Heart right ventricle (tissue), 16 donors: ENCODE measurements around the gene CHD2. TPM values are rescaled to one million over a fixed set of nuclear protein-coding genes. Genes with fewer than 3 reads are reported as not detected.
A peak's percentile ranks its signal among the peaks of the same experiment; 100 is the strongest.

Experiments used
- ATAC-seq, 8 donors: fragments of 200-7000 bp; cut with Tn5 transposase; one replicate each; pipeline ENCODE4 v1.9.1; 2020; ENCODE audit warnings: mild to moderate bottlenecking in 8 of 8, moderate library complexity in 8 of 8, moderate number of reproducible peaks in 1 of 8
- DNase-seq, 2 donors: peaks; one replicate each; pipeline ENCODE4 v3.0.0-alpha.2; 2020
- H3K27ac ChIP-seq, 10 donors: fragments of 200-600 bp; sonication (generic) in 2 of 10; one replicate each; pipeline versions ENCODE4 v1.5.0 to v1.8.0; 2020 to 2022; ENCODE audit warnings: mild to moderate bottlenecking in 3 of 10
- H3K27me3 ChIP-seq, 7 donors: fragments of 200-600 bp; one replicate each; pipeline ENCODE4 v1.8.0; 2021 to 2022; ENCODE audit warnings: mild to moderate bottlenecking in 2 of 7
- H3K36me3 ChIP-seq, 9 donors: fragments of 200-600 bp; sonication (generic) in 1 of 9; one replicate each; pipeline versions ENCODE4 v1.5.0 to v1.8.0; 2020 to 2022; ENCODE audit warnings: mild to moderate bottlenecking in 2 of 9
- H3K4me1 ChIP-seq, 9 donors: fragments of 200-600 bp; sonication (generic) in 1 of 9; one replicate each; pipeline versions ENCODE4 v1.5.0 to v1.8.0; 2020 to 2022; ENCODE audit warnings: mild to moderate bottlenecking in 4 of 9
- H3K4me3 ChIP-seq, 10 donors: fragments of 200-600 bp; sonication (generic) in 2 of 10; one replicate each; pipeline versions ENCODE4 v1.5.0 to v1.8.0; 2020 to 2022; ENCODE audit warnings: mild to moderate bottlenecking in 7 of 10, moderate library complexity in 2 of 10
- H3K9me3 ChIP-seq, 11 donors: fragments of 200-600 bp in 10 of 11; sonication (generic) in 2 of 11; one replicate each; pipeline versions ENCODE4 v1.5.0 to v1.8.0; 2013 to 2022; ENCODE audit warnings: mild to moderate bottlenecking in 2 of 11, control low read depth in 1 of 11, moderate library complexity in 1 of 11
- WGBS, 2 donors: extraction: QIAGEN DNeasy Blood & Tissue Kit; methylation state at CpG; one replicate each; pipeline ENCODE4 v1.1.7; 2013; ENCODE audit warnings: inconsistent platforms in 1 of 2; 5-methylcytosine and 5-hydroxymethylcytosine counted together
- intact Hi-C, 10 donors: fragments of 100-400 bp; cut with DNase I; formaldehyde crosslinking; loops; one replicate each; pipeline versions ENCODE4 v1.11.1 to v1.14.2; 2022
- polyA plus RNA-seq, 2 donors: library from polyadenylated mRNA; stranded (reverse); fragments of 200-250 nt; gene quantifications; one replicate each; pipeline ENCODE4 v1.2.3, GENCODE V29; 2013
- total RNA-seq, 10 donors: library from RNA; stranded (reverse); fragmentation: NEBNext Ultra II Directional in 3 of 10; extraction: Animal tissue kit (Norgen Biotek cat#: 25700) in 3 of 10; gene quantifications; one replicate each; pipeline versions ENCODE4 v1.2.1 to v1.2.4, GENCODE V29; 2021 to 2023
- TF ChIP-seq, protein P1 (sequence below), 9 donors: fragments of 200-600 bp; sonication (generic) in 2 of 9; IDR thresholded peaks; one replicate each; pipeline versions ENCODE4 v1.5.0 to v1.8.0; 2021 to 2022; ENCODE audit warnings: antibody characterized with exemption in 9 of 9, mild to moderate bottlenecking in 5 of 9, moderate library complexity in 1 of 9
- donor health status: Arrhythmogenic right ventricular cardiomyopathy.
- donor health status: ischemic (EF 13 %, LVEDD 7.1; RV severe dilation, severe dysfunction).
- donor health status: healthy with polysubstance abuse.
- donor health status: DM: no; HTN: yes; CAD: no.
- donor health status: DM: no; HTN: no; CAD: no.
- donor health status: ischemic (EF 25% LVEDD 6.9; RV normal size, moderate dysfunction).
- donor health status: ischemic (EF 25% LVEDD 5.7; RV mildly dilated, moderate dysfunction).
- donor health status: healthy.
- donor health status: DM: yes; HTN: yes; CAD: no.
- donor health status: Ischemic cardiomyopathy.
- donor health status: ischemic (EF 35%, LVEDD 5.7; RV mildly dilated, moderate dysfunction).
- donor health status: nonischemic (EF 11% LVEDD 7.7; RV severe dilation, severe dysfunction).
- donor health status: DM: yes; HTN: yes; CAD: no.
- donor health status: PGD.
- donor health status: ischemic (EF 29% LVEDD 5.4; RV normal size, mild dysfunction).
- donor health status: nonischemic (EF 23%, LVEDD 6.1; RV moderate dilation, normal function).

Gene CHD2
- total and polyA plus RNA-seq, 12 donors: 12.2 to 74.0 (median 54.6) TPM

GRCh38 chr15:92930776-92931175 is 30.7 kb downstream of the CHD2 start:
- Histone ChIP-seq H3K4me1 (peaks cover 0 to 31% (median 10%) of the 10 kb centered on the region in 9 donors), H3K27me3 (no peaks in the 10 kb centered on the region), H3K9me3 (no peaks in the 10 kb centered on the region), H3K27ac (peak overlapping the region in 2 of 10 donors; percentile 26 to 47), H3K4me3 (no peak overlapping the region), H3K36me3 (peaks cover 0 to 100% (median 51%) of the 10 kb centered on the region in 9 donors)
- intact Hi-C loops: loop anchor here in 1 of 10 donors (10.0 kb wide), 1 partner anchor 54 kb away; no protein-coding TSS in a partner anchor
- TF ChIP-seq, protein P1, sequence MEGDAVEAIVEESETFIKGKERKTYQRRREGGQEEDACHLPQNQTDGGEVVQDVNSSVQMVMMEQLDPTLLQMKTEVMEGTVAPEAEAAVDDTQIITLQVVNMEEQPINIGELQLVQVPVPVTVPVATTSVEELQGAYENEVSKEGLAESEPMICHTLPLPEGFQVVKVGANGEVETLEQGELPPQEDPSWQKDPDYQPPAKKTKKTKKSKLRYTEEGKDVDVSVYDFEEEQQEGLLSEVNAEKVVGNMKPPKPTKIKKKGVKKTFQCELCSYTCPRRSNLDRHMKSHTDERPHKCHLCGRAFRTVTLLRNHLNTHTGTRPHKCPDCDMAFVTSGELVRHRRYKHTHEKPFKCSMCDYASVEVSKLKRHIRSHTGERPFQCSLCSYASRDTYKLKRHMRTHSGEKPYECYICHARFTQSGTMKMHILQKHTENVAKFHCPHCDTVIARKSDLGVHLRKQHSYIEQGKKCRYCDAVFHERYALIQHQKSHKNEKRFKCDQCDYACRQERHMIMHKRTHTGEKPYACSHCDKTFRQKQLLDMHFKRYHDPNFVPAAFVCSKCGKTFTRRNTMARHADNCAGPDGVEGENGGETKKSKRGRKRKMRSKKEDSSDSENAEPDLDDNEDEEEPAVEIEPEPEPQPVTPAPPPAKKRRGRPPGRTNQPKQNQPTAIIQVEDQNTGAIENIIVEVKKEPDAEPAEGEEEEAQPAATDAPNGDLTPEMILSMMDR (IDR thresholded peaks at IDR 0.05): no peak
- ATAC-seq (peak in 5 of 8 donors; percentile 13 to 51 (median 32)), DNase-seq (no peak)
- 28 to 45% methylated on average over 1 of the region's 1 CpG for WGBS, 2 donors

GRCh38 chr15:92932946-92933649 is 33.0 kb downstream of the CHD2 start:
- TF ChIP-seq, protein P1 (IDR thresholded peaks at IDR 0.05): no peak
- intact Hi-C loops: loop anchor here in 1 of 10 donors (10.0 kb wide), 1 partner anchor 52 kb away; no protein-coding TSS in a partner anchor
- peaks cover 0 to 100% (median 45%) of the 10 kb centered on the region in 9 donors for H3K36me3 ChIP-seq
- peak overlapping the region in 1 of 10 donors; percentile 24 for H3K27ac ChIP-seq
- no peaks in the 10 kb centered on the region for H3K9me3 ChIP-seq
- no peak for ATAC-seq
- peaks cover 0 to 41% (median 14%) of the 10 kb centered on the region in 9 donors for H3K4me1 ChIP-seq
- WGBS, 2 donors: 94% methylated on average over 8 of the region's 8 CpGs
- H3K4me3 ChIP-seq: no peak overlapping the region
- DNase-seq: no peak
- H3K27me3 ChIP-seq: no peaks in the 10 kb centered on the region

DNA sequence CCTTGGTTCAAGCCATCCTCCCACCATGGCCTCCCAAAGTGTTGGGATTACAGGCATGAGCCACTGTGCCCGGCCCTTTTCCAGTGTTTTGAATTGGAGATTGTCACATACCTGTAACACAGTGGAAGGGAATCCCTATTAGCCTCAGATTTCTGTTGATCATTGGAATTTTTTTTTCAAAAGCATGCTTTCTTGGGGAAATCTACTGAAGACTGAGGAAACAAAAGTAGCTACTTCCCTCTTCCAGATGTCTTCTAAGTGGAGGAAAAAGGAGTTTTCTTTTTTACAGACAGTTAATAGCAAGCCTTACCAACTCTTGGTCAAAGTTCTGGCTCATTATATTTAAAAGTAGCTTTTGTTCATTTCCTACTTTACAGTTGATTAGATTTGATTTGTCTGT is 33.7 kb downstream of the CHD2 start:
- ATAC-seq (no peak), DNase-seq (no peak)
- intact Hi-C loops: loop anchor here in 1 of 10 donors (10.0 kb wide), 1 partner anchor 51 kb away; no protein-coding TSS in a partner anchor
- H3K27me3 ChIP-seq: no peaks in the 10 kb centered on the region
- peak overlapping the region in 1 of 10 donors; percentile 37 for H3K27ac ChIP-seq
- WGBS, 2 donors: 90 to 97% methylated on average over 1 of the region's 1 CpG
- H3K9me3 ChIP-seq: no peaks in the 10 kb centered on the region
- H3K4me1 ChIP-seq: peaks cover 0 to 42% (median 17%) of the 10 kb centered on the region in 9 donors
- peaks cover 0 to 100% (median 49%) of the 10 kb centered on the region in 9 donors for H3K36me3 ChIP-seq
- H3K4me3 ChIP-seq: no peak overlapping the region
- TF ChIP-seq, protein P1 (IDR thresholded peaks at IDR 0.05): no peak

DNA sequence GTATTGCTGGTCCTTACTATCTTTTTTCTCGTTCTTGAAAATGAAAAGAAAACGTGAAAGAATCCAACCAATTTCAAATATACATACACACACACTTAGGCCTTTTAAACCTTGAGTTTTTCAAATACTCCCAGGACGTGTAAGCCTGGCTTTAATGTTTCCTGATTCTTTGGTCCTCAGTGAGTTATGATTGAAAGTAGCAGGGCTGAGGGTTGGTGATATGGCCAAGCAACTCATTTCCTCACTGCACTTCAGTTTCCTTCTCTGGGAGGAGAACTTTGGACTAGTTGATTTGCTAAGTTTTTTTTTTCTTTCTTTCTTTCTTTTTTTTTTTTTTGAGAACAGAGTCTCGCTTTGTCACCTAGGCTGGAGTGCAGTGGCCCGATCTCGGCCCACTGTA is 34.6 kb downstream of the CHD2 start:
- Histone ChIP-seq H3K4me3 (no peak overlapping the region), H3K27me3 (no peaks in the 10 kb centered on the region), H3K4me1 (peaks cover 0 to 42% (median 17%) of the 10 kb centered on the region in 9 donors), H3K36me3 (peaks cover 0 to 100% (median 52%) of the 10 kb centered on the region in 9 donors), H3K27ac (no peak overlapping the region), H3K9me3 (no peaks in the 10 kb centered on the region)
- ATAC-seq (no peak), DNase-seq (no peak)
- 85 to 89% methylated on average over 6 of the region's 6 CpGs for WGBS, 2 donors
- intact Hi-C loops: loop anchor here in 1 of 10 donors (10.0 kb wide), 1 partner anchor 50 kb away; no protein-coding TSS in a partner anchor
- TF ChIP-seq, protein P1 (IDR thresholded peaks at IDR 0.05): no peak
